ENCODE results near the gene LRIT2.

- TF ChIP-seq EZH2 (IDR thresholded peaks at IDR 0.05; ENCODE audit: low read depth): no peak
- TF ChIP-seq, protein P1, sequence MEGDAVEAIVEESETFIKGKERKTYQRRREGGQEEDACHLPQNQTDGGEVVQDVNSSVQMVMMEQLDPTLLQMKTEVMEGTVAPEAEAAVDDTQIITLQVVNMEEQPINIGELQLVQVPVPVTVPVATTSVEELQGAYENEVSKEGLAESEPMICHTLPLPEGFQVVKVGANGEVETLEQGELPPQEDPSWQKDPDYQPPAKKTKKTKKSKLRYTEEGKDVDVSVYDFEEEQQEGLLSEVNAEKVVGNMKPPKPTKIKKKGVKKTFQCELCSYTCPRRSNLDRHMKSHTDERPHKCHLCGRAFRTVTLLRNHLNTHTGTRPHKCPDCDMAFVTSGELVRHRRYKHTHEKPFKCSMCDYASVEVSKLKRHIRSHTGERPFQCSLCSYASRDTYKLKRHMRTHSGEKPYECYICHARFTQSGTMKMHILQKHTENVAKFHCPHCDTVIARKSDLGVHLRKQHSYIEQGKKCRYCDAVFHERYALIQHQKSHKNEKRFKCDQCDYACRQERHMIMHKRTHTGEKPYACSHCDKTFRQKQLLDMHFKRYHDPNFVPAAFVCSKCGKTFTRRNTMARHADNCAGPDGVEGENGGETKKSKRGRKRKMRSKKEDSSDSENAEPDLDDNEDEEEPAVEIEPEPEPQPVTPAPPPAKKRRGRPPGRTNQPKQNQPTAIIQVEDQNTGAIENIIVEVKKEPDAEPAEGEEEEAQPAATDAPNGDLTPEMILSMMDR (conservative IDR thresholded peaks at IDR 0.05): no peak
Observed at GRCh38 chr10:84227810-84228209, 2.5 kb upstream of the LRIT2 start.

Measured in PC-9 (cell line).